ENCODE measurements around the gene LILRA5.
"Not testable (repeated sequence)": the region's sequence is repeated elsewhere in the genome, so short reads cannot be mapped to it uniquely, and the experiment has no call there.

- TF ChIP-seq CTCF (IDR thresholded peaks at IDR 0.05); POLR2AphosphoS5 (IDR thresholded peaks at IDR 0.05; ENCODE audit: insufficient read depth in 1 of 2, low read depth in 1 of 2); POLR2A (IDR thresholded peaks at IDR 0.05): not testable (repeated sequence)
These were observed 32.5 kb downstream of the LILRA5 start for GRCh38 chr19:54280441-54280840.

All from vagina (tissue), 2 donors.